Measurements from ENCODE around the gene ULBP3.
A peak's percentile ranks its signal among the peaks of the same experiment; 100 is the strongest.
"Not testable (repeated sequence)": the region's sequence is repeated elsewhere in the genome, so short reads cannot be mapped to it uniquely, and the experiment has no call there.

The ULBP3 gene

GRCh38 chr6:150075034-150075421 lies 6.1 kb upstream of the ULBP3 start:
- DNase-seq: no peak

- DNase-seq: not testable (repeated sequence)
Observed at GRCh38 chr6:150074396-150075033, 5.6 kb upstream of the ULBP3 start.

- DNase-seq: peak; percentile 39
Observed at GRCh38 chr6:150072201-150072600, 3.3 kb upstream of the ULBP3 start.

- DNase-seq: no peak
Observed at GRCh38 chr6:150070236-150070818, 1.4 kb upstream of the ULBP3 start.

GRCh38 chr6:150069706-150070105 lies 785 bp upstream of the ULBP3 start:
- no peak for DNase-seq

GRCh38 chr6:150068151-150068550 lies 770 bp downstream of the ULBP3 start:
- no peak for DNase-seq

- DNase-seq: no peak
Observed at GRCh38 chr6:150065083-150065482, 3.8 kb downstream of the ULBP3 start.

GRCh38 chr6:150063640-150064039 lies 5.3 kb downstream of the ULBP3 start:
- no peak for DNase-seq

- DNase-seq: not testable (repeated sequence)
Observed at GRCh38 chr6:150059973-150060372, 8.9 kb downstream of the ULBP3 start.

GRCh38 chr6:150058986-150059385 lies 9.9 kb downstream of the ULBP3 start:
- DNase-seq: no peak

- no peak for DNase-seq
Observed at GRCh38 chr6:150058231-150058792, 10.6 kb downstream of the ULBP3 start.

GRCh38 chr6:150057501-150057951 lies 11.4 kb downstream of the ULBP3 start:
- DNase-seq: no peak

GRCh38 chr6:150056916-150057315 lies 12.0 kb downstream of the ULBP3 start:
- no peak for DNase-seq

- DNase-seq: no peak
Observed at GRCh38 chr6:150056156-150056555, 12.8 kb downstream of the ULBP3 start.

GRCh38 chr6:150055131-150055530 lies 13.8 kb downstream of the ULBP3 start:
- DNase-seq: no peak

GRCh38 chr6:150053450-150053849 lies 15.5 kb downstream of the ULBP3 start:
- DNase-seq: no peak

GRCh38 chr6:150050846-150051245 lies 18.1 kb downstream of the ULBP3 start:
- DNase-seq: no peak

GRCh38 chr6:150048099-150048498 lies 20.8 kb downstream of the ULBP3 start:
- DNase-seq: no peak

- DNase-seq: no peak
Observed at GRCh38 chr6:150046943-150047342, 22.0 kb downstream of the ULBP3 start.

GRCh38 chr6:150044621-150045145 lies 24.2 kb downstream of the ULBP3 start:
- no peak for DNase-seq

- DNase-seq: no peak
Observed at GRCh38 chr6:150043501-150044412, 25.2 kb downstream of the ULBP3 start.

- no peak for DNase-seq
Observed at GRCh38 chr6:150043096-150043495, 25.8 kb downstream of the ULBP3 start.

Measured in stimulated activated CD4-positive, alpha-beta T cell treated with anti-CD3 and anti-CD28 coated beads, Interleukin-4, amount 100 ng/mL, for 24 hours (primary cell).